Measurements from ENCODE around the gene TRIM28. TPM values are rescaled to one million over a fixed set of nuclear protein-coding genes. Genes with fewer than 3 reads are reported as not detected.
A peak's percentile ranks its signal among the peaks of the same experiment; 100 is the strongest.

The TRIM28 gene
- total RNA-seq, 1 donor from 2014 or later = 698 TPM

DNA sequence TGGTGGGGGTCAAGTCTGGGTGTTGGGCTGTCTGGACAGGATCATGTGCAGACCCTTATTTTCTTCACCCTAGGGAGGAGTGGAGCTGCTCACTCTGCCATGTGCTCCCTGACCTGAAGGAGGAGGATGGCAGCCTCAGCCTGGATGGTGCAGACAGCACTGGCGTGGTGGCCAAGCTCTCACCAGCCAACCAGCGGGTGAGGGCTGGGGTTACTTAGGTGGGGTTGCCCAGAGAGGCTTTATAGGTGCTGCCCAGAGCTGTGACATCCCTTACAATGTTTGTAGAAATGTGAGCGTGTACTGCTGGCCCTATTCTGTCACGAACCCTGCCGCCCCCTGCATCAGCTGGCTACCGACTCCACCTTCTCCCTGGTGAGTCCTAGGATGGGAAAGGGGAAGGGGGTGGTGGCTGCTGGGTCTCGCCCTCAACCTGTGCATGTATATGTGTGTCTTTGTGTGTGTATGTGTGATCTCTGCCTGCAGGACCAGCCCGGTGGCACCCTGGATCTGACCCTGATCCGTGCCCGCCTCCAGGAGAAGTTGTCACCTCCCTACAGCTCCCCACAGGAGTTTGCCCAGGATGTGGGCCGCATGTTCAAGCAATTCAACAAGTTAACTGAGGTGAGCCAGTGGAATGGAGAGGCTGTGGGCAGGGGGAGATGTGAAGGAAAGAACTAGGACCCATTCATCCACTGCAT, 5.9 kb downstream of the TRIM28 start:
- DNase-seq = no peak
- Mint-ChIP-seq H3K27me3 (no peaks in the 10 kb centered on the region), H3K4me1 (peaks cover 41% of the 10 kb centered on the region), H3K9me3 (no peaks in the 10 kb centered on the region), H3K4me3 (no peak overlapping the region), H3K36me3 (ENCODE audit: low read depth) (peaks cover 83% of the 10 kb centered on the region), H3K27ac (no peak overlapping the region)
- intact Hi-C loops (cut with micrococcal nuclease) = no loop called here

GRCh38 chr19:58550362-58551122, 6.7 kb downstream of the TRIM28 start:
- peak; percentile 59 for DNase-seq
- no peaks in the 10 kb centered on the region for H3K9me3 Mint-ChIP-seq
- peaks cover 45% of the 10 kb centered on the region for H3K4me1 Mint-ChIP-seq
- peaks cover 83% of the 10 kb centered on the region for H3K36me3 Mint-ChIP-seq (ENCODE audit: low read depth)
- H3K27ac Mint-ChIP-seq = no peak overlapping the region
- H3K27me3 Mint-ChIP-seq = no peaks in the 10 kb centered on the region
- no peak overlapping the region for H3K4me3 Mint-ChIP-seq
- intact Hi-C loops (cut with micrococcal nuclease) = no loop called here

DNA sequence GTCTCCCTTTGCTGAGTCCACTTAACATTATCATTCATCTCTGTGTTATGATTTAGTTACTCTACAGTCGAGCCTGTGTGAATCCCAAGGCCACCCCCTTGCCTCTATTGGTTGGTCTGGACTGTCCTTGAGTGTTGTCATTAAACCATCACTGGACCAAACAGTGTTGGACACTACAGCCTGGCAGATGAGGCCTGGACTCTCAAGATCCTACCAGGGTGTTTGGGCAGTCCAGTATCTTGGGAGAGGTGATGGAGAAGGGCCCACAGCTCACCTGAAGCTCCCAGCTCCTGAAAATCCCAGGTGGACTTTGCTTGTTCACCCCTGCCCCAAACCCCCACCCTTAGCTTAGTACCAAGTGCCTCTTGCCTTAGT, 7.2 kb downstream of the TRIM28 start:
- H3K27ac Mint-ChIP-seq = no peak overlapping the region
- DNase-seq = no peak
- peaks cover 81% of the 10 kb centered on the region for H3K36me3 Mint-ChIP-seq (ENCODE audit: low read depth)

DNA sequence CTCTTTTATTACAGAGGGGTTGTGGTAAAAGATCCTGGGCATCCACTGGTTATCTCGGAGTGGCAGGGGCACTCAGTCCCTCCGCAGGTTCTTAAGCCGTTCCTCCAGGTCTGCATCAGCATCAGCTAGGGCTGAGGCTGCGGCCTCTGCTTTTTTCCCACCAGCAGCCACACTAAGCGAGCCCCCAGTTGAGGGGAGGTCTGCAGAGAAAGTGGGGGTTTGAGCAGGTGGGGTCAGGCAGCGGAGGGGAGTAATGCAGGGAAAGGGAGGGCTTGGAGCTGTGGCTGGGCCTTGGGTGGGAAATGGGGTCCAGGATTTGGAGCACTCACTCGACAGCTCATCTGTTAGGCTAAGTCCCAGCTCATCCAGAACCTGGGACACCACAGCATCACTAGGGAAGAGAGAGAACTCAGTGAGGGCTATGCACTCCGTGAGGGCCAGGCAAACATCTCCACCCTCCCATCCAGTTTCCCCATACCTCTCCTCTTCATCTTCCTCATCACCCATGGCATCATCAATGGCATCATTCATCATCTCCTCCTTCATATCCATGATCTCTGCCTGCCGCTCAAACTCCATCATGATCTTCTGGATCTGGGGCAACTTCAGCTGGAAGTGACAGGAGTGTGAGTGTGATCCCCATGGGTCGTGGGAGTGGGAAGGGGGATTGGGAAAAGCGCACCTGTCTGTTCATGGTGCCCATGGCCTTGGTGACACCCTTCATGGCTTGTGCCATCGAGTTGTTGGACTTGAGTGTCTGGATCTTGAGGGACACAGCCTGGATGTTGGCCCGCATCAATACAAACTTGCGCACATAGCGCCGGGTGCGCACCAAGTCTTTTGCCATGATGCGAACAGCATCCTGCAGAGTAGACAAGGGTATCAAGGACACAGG, 8.0 kb downstream of the TRIM28 start:
- DNase-seq = peak; percentile 61
- H3K27ac Mint-ChIP-seq = peak overlapping the region; percentile 10
- peaks cover 81% of the 10 kb centered on the region for H3K36me3 Mint-ChIP-seq (ENCODE audit: low read depth)
- peaks cover 39% of the 10 kb centered on the region for H3K4me1 Mint-ChIP-seq
- intact Hi-C loops (cut with micrococcal nuclease) = no loop called here
- no peaks in the 10 kb centered on the region for H3K27me3 Mint-ChIP-seq
- no peak overlapping the region for H3K4me3 Mint-ChIP-seq
- no peaks in the 10 kb centered on the region for H3K9me3 Mint-ChIP-seq

More for the DNA sequence above, 7.2 kb downstream of the TRIM28 start:
- intact Hi-C loops (cut with micrococcal nuclease) = no loop called here
- no peak overlapping the region for H3K4me3 Mint-ChIP-seq
- no peaks in the 10 kb centered on the region for H3K27me3 Mint-ChIP-seq
- peaks cover 40% of the 10 kb centered on the region for H3K4me1 Mint-ChIP-seq
- H3K9me3 Mint-ChIP-seq = no peaks in the 10 kb centered on the region

- no peak overlapping the region for H3K4me3 Mint-ChIP-seq
- no peak for DNase-seq
- no peaks in the 10 kb centered on the region for H3K9me3 Mint-ChIP-seq
- H3K4me1 Mint-ChIP-seq = peaks cover 45% of the 10 kb centered on the region
- H3K27me3 Mint-ChIP-seq = no peaks in the 10 kb centered on the region
- intact Hi-C loops (cut with micrococcal nuclease) = no loop called here
- H3K36me3 Mint-ChIP-seq (ENCODE audit: low read depth) = peaks cover 80% of the 10 kb centered on the region
- peak overlapping the region; percentile 56 for H3K27ac Mint-ChIP-seq
Observed at GRCh38 chr19:58552655-58553054, 8.8 kb downstream of the TRIM28 start.

GRCh38 chr19:58553799-58554493, 10.1 kb downstream of the TRIM28 start:
- Mint-ChIP-seq H3K36me3 (ENCODE audit: low read depth) (peaks cover 77% of the 10 kb centered on the region), H3K4me3 (peak overlapping the region; percentile 96), H3K4me1 (peaks cover 48% of the 10 kb centered on the region), H3K27me3 (no peaks in the 10 kb centered on the region), H3K9me3 (no peaks in the 10 kb centered on the region), H3K27ac (peak overlapping the region; percentile 96)
- peak; percentile 67 for DNase-seq
- intact Hi-C loops (cut with micrococcal nuclease) = loop anchor here (2.0 kb wide), 1 partner anchor 77 kb away; the partner anchor contains the start of gene ZNF446

GRCh38 chr19:58554494-58555368, 10.9 kb downstream of the TRIM28 start, which contains the start of gene CHMP2A:
TSS of gene CHMP2A (minus strand) at chr19:58555105. CDS start at chr19:58554212, 893 bp downstream.
- DNase-seq = peak; percentile 100
- intact Hi-C loops (cut with micrococcal nuclease) = loop anchor here (1.0 to 2.0 kb wide), 3 partner anchors 10 to 78 kb away; partner anchors contain the start of genes TRIM28 and ZNF446
- H3K27ac Mint-ChIP-seq = peak within 1 kb of the TSS; percentile 97
- peaks cover 75% of the 10 kb centered on the region for H3K36me3 Mint-ChIP-seq (ENCODE audit: low read depth)
- no peaks in the 10 kb centered on the region for H3K9me3 Mint-ChIP-seq
- no peaks in the 10 kb centered on the region for H3K27me3 Mint-ChIP-seq
- peak within 1 kb of the TSS; percentile 96 for H3K4me3 Mint-ChIP-seq
- peaks cover 51% of the 10 kb centered on the region for H3K4me1 Mint-ChIP-seq

DNA sequence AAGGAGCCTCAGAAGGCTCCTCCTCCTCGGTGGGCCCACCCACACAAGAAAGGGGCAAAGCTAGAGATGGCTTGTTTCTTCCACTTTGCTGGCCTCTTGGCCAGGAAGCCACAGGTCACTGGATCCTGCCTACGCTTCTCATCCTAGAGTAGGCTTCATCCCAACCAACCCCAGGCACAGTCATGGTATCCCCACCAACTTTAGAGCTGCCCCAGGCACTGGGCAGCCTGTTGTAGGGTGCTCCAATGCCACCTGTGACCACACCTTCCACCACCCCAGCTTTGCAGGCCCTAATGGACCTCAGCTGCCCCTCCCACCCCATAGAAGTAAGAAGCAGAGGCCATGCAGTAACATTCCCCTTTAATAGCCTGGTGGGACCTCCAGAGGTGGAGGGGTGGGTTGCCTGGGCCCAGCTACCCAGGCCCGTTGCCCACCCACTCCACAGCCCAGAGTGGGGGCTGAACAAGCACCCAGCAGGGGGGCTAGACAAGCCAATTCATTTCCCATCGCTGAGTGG, 11.6 kb downstream of the TRIM28 start:
- Mint-ChIP-seq H3K9me3 (no peaks in the 10 kb centered on the region), H3K36me3 (ENCODE audit: low read depth) (peaks cover 70% of the 10 kb centered on the region), H3K27me3 (no peaks in the 10 kb centered on the region), H3K4me3 (peak overlapping the region; percentile 96), H3K4me1 (peaks cover 53% of the 10 kb centered on the region), H3K27ac (peak overlapping the region; percentile 96)
- intact Hi-C loops (cut with micrococcal nuclease) = loop anchor here (1.0 to 2.0 kb wide), 3 partner anchors 11 to 79 kb away; partner anchors contain the start of genes TRIM28 and ZNF446
- DNase-seq = no peak

- Mint-ChIP-seq H3K4me3 (peak overlapping the region; percentile 96), H3K9me3 (no peaks in the 10 kb centered on the region), H3K27me3 (no peaks in the 10 kb centered on the region), H3K27ac (peak overlapping the region; percentile 97), H3K4me1 (peaks cover 56% of the 10 kb centered on the region), H3K36me3 (ENCODE audit: low read depth) (peaks cover 65% of the 10 kb centered on the region)
- DNase-seq = no peak
- intact Hi-C loops (cut with micrococcal nuclease) = loop anchor here (1.0 to 2.0 kb wide), 3 partner anchors 12 to 79 kb away; partner anchors contain the start of genes TRIM28 and ZNF446
Observed at GRCh38 chr19:58555920-58556621, 12.2 kb downstream of the TRIM28 start.

- Mint-ChIP-seq H3K36me3 (ENCODE audit: low read depth) (peaks cover 63% of the 10 kb centered on the region), H3K27me3 (no peaks in the 10 kb centered on the region), H3K4me1 (peaks cover 61% of the 10 kb centered on the region), H3K9me3 (no peaks in the 10 kb centered on the region), H3K27ac (peak overlapping the region; percentile 97), H3K4me3 (peak overlapping the region; percentile 96)
- intact Hi-C loops (cut with micrococcal nuclease) = no loop called here
- DNase-seq = peak; percentile 68
Observed at GRCh38 chr19:58556622-58557220, 12.9 kb downstream of the TRIM28 start.

GRCh38 chr19:58557221-58558065, 13.6 kb downstream of the TRIM28 start:
- DNase-seq = peak; percentile 52
- Mint-ChIP-seq H3K9me3 (no peaks in the 10 kb centered on the region), H3K4me3 (peak overlapping the region; percentile 96), H3K27ac (peak overlapping the region; percentile 97), H3K4me1 (peaks cover 63% of the 10 kb centered on the region), H3K36me3 (ENCODE audit: low read depth) (peaks cover 56% of the 10 kb centered on the region), H3K27me3 (no peaks in the 10 kb centered on the region)
- intact Hi-C loops (cut with micrococcal nuclease) = no loop called here
